Measurements from ENCODE around the gene NFE2. TPM values are rescaled to one million over a fixed set of nuclear protein-coding genes. Genes with fewer than 3 reads are reported as not detected.
A peak's percentile ranks its signal among the peaks of the same experiment; 100 is the strongest.

The NFE2 gene
- total RNA-seq, 4 donors from 2014 or later = 2.5 to 18.6 (median 8.1) TPM

- H3K4me3 ChIP-seq (ENCODE audit: low read depth, poor library complexity, severe bottlenecking) = no peak overlapping the region
- 96 to 100% methylated on average over 1 of the region's 1 CpG for WGBS, 2 donors
- TF ChIP-seq POLR2A (IDR thresholded peaks at IDR 0.05) (no peak), CTCF (IDR thresholded peaks at IDR 0.05) (peak in 1 of 3 donors; percentile 63)
- intact Hi-C loops (cut with DNase I; ENCODE audit: low total_unique reads) = no loop called here
- DNase-seq (ENCODE audit: low spot score in 2 of 2) = no peak
Observed at GRCh38 chr12:54251667-54252284, 49.0 kb downstream of the NFE2 start.

GRCh38 chr12:54249489-54249888 is 51.3 kb downstream of the NFE2 start:
- DNase-seq (ENCODE audit: low spot score in 2 of 2) = no peak
- WGBS, 2 donors = 95 to 97% methylated on average over 5 of the region's 5 CpGs
- intact Hi-C loops (cut with DNase I; ENCODE audit: low total_unique reads) = no loop called here
- TF ChIP-seq POLR2A (IDR thresholded peaks at IDR 0.05) = no peak
- no peak for TF ChIP-seq CTCF (IDR thresholded peaks at IDR 0.05)
- no peak overlapping the region for H3K4me3 ChIP-seq (ENCODE audit: low read depth, poor library complexity, severe bottlenecking)

- TF ChIP-seq POLR2A (IDR thresholded peaks at IDR 0.05) (no peak), CTCF (IDR thresholded peaks at IDR 0.05) (no peak)
- no peak for DNase-seq (ENCODE audit: low spot score in 2 of 2)
- 91 to 92% methylated on average over 6 of the region's 6 CpGs for WGBS, 2 donors
- H3K4me3 ChIP-seq (ENCODE audit: low read depth, poor library complexity, severe bottlenecking) = no peak overlapping the region
- intact Hi-C loops (cut with DNase I; ENCODE audit: low total_unique reads) = no loop called here
Observed at GRCh38 chr12:54246011-54246641, 54.7 kb downstream of the NFE2 start.

MicroRNA genes within 50 kb of the gene (microRNA counts, 767-probe panel; counts per million panel counts)
- microRNA hsa-miR-148b-3p = 7,708 to 8,897 counts per million in 2 donors

Small RNA genes lying within 50 kb of the gene (microRNA-seq; reads per million reads assigned to microRNA genes)
- 144 to 157 reads per million in 2 donors for gene MIR148B (ENCODE audit: borderline number of aligned reads in 1 of 2, borderline replicate concordance in 2 of 2)

Other genes with a start within 250 kb of the NFE2 start
- gene HOXC4, start 247.2 kb downstream of the NFE2 start, total RNA-seq = 1 to 10 TPM; 1.7 to 6.1 (median 3.2) TPM
- 10 to 100 TPM; 50.6 to 73.0 (median 55.4) TPM for gene SMUG1, start 112.0 kb downstream of the NFE2 start, total RNA-seq
- 10 to 100 TPM; 13.2 to 26.4 (median 20.4) TPM for gene CBX5, start 20.9 kb downstream of the NFE2 start, total RNA-seq
- gene HNRNPA1, start 20.3 kb downstream of the NFE2 start, total RNA-seq = 100 to 1,000 TPM; 246 to 840 (median 399) TPM
- gene COPZ1, start 24.1 kb upstream of the NFE2 start, total RNA-seq = 10 to 100 TPM; 55.6 to 86.5 (median 69.4) TPM
- under 1 TPM in 1 of 4 donors, not detected in 3; 0.42 TPM for gene GPR84, start 63.5 kb upstream of the NFE2 start, total RNA-seq
- 100 to 1,000 TPM in 3 of 4 donors, 10 to 100 TPM in 1; 89.0 to 183 (median 146) TPM for gene ZNF385A, start 83.7 kb upstream of the NFE2 start, total RNA-seq
- gene ITGA5, start 118.3 kb upstream of the NFE2 start, total RNA-seq = 10 to 100 TPM; 21.2 to 75.9 (median 29.4) TPM
- not detected for gene GTSF1, start 172.6 kb upstream of the NFE2 start, total RNA-seq
- 1 to 10 TPM; 4.0 to 5.0 (median 4.6) TPM for gene NCKAP1L, start 196.7 kb upstream of the NFE2 start, total RNA-seq
- 1 to 10 TPM; 1.9 to 3.7 (median 3.2) TPM for gene PDE1B, start 248.6 kb upstream of the NFE2 start, total RNA-seq

Data from lower leg skin (tissue), 4 donors.